KMS-11 (cell line): ENCODE data around the gene HHAT.

Experiments used
- H2AFZ ChIP-seq: fragments of 200-600 bp; sonication (generic); 2 replicates; pipeline ENCODE4 v1.6.1; 2016; ENCODE audit warnings: antibody characterized with exemption, mixed run types, low read depth
- H3K27ac ChIP-seq: fragments of 200-600 bp; sonication (generic); 2 replicates; pipeline ENCODE4 v1.6.1; 2016; ENCODE audit warnings: mild to moderate bottlenecking, mixed run types
- H3K27me3 ChIP-seq: fragments of 200-600 bp; sonication (generic); 2 replicates; pipeline ENCODE4 v1.6.1; 2017; ENCODE audit warnings: mild to moderate bottlenecking, low read depth, mixed run types, moderate library complexity; ENCODE audit not compliant: insufficient read depth
- H3K36me3 ChIP-seq: fragments of 200-600 bp; sonication (generic); 2 replicates; pipeline ENCODE4 v1.6.1; 2017; ENCODE audit warnings: mild to moderate bottlenecking, mixed run types; ENCODE audit not compliant: insufficient read depth
- H3K4me1 ChIP-seq: fragments of 200-600 bp; sonication (generic); 2 replicates; pipeline ENCODE4 v1.6.1; 2016; ENCODE audit warnings: mild to moderate bottlenecking, low read depth, mixed run types; ENCODE audit not compliant: poor library complexity, severe bottlenecking
- H3K4me2 ChIP-seq: fragments of 200-600 bp; sonication (generic); 2 replicates; pipeline ENCODE4 v1.7.0; 2016; ENCODE audit warnings: mild to moderate bottlenecking, mixed run types
- H3K4me3 ChIP-seq: fragments of 200-600 bp; sonication (generic); IDR thresholded peaks from 2 replicates; pipeline ENCODE4 v1.6.1; 2017; ENCODE audit warnings: low read depth, low read length, mixed read lengths; ENCODE audit not compliant: insufficient read depth
- H3K79me2 ChIP-seq: fragments of 200-600 bp; sonication (generic); 2 replicates; pipeline ENCODE4 v1.6.1; 2016; ENCODE audit warnings: low read depth, mixed run types; ENCODE audit not compliant: insufficient read depth
- H3K9ac ChIP-seq: fragments of 200-600 bp; sonication (generic); 2 replicates; pipeline ENCODE4 v1.6.1; 2016; ENCODE audit warnings: mild to moderate bottlenecking, mixed run types
- H4K20me1 ChIP-seq: fragments of 200-600 bp; sonication (generic); 2 replicates; pipeline ENCODE4 v1.6.1; 2016; ENCODE audit warnings: mild to moderate bottlenecking, mixed run types; ENCODE audit not compliant: insufficient read depth
- CTCF ChIP-seq: fragments of 200-600 bp; sonication (generic); conservative IDR thresholded peaks from 2 replicates; pipeline ENCODE4 v1.6.1; 2017; ENCODE audit warnings: low read depth, mild to moderate bottlenecking, antibody characterized with exemption, low read length, moderate library complexity, mixed read lengths

HHAT gene

GRCh38 chr1:210340311-210340710, 11.6 kb downstream of the HHAT start:
- H3K27ac ChIP-seq: no peak overlapping the region
- H3K4me3 ChIP-seq: no peak overlapping the region
- no peaks in the 10 kb centered on the region for H3K36me3 ChIP-seq
- no peaks in the 10 kb centered on the region for H3K27me3 ChIP-seq
- peaks cover 88% of the 10 kb centered on the region for H3K4me1 ChIP-seq
- H3K4me2 ChIP-seq: peak overlapping the region; percentile 53
- H3K79me2 ChIP-seq: no peaks in the 10 kb centered on the region
- no peaks in the 10 kb centered on the region for H4K20me1 ChIP-seq
- TF ChIP-seq CTCF: no peak
- H3K9ac ChIP-seq: no peak overlapping the region
- H2AFZ ChIP-seq: no peak overlapping the region

GRCh38 chr1:210340841-210341240, 12.1 kb downstream of the HHAT start:
- no peak for TF ChIP-seq CTCF
- Histone ChIP-seq H3K9ac (no peak overlapping the region), H3K79me2 (no peaks in the 10 kb centered on the region), H3K27me3 (no peaks in the 10 kb centered on the region), H4K20me1 (no peaks in the 10 kb centered on the region), H3K36me3 (no peaks in the 10 kb centered on the region), H3K4me2 (peak overlapping the region; percentile 53), H2AFZ (no peak overlapping the region), H3K4me1 (peaks cover 88% of the 10 kb centered on the region), H3K27ac (no peak overlapping the region), H3K4me3 (no peak overlapping the region)

GRCh38 chr1:210342986-210343780, 14.5 kb downstream of the HHAT start:
- H3K9ac ChIP-seq: peak overlapping the region; percentile 20; the same call in 1 of the 2 replicates
- H3K27ac ChIP-seq: peak overlapping the region; percentile 43
- H4K20me1 ChIP-seq: no peaks in the 10 kb centered on the region
- H3K79me2 ChIP-seq: no peaks in the 10 kb centered on the region
- H3K4me1 ChIP-seq: peaks cover 91% of the 10 kb centered on the region
- no peak for TF ChIP-seq CTCF
- no peak overlapping the region for H3K4me3 ChIP-seq
- H3K36me3 ChIP-seq: no peaks in the 10 kb centered on the region
- H2AFZ ChIP-seq: peak overlapping the region; percentile 34; the same call in 1 of the 2 replicates
- no peaks in the 10 kb centered on the region for H3K27me3 ChIP-seq
- H3K4me2 ChIP-seq: peak overlapping the region; percentile 66

- Histone ChIP-seq H3K4me2 (peak overlapping the region; percentile 66; the same call in 1 of the 2 replicates), H4K20me1 (no peaks in the 10 kb centered on the region), H3K27ac (peak overlapping the region; percentile 43; the same call in 1 of the 2 replicates), H3K79me2 (no peaks in the 10 kb centered on the region), H3K4me3 (no peak overlapping the region), H3K36me3 (no peaks in the 10 kb centered on the region), H3K27me3 (no peaks in the 10 kb centered on the region), H3K9ac (no peak overlapping the region), H3K4me1 (peaks cover 82% of the 10 kb centered on the region), H2AFZ (no peak overlapping the region)
- TF ChIP-seq CTCF: no peak
Measured at GRCh38 chr1:210344706-210345105, 16.0 kb downstream of the HHAT start.
